Gastrocnemius medialis (tissue), 4 donors: Measurements from ENCODE around the gene ZNF580.

Source experiments
- CTCF ChIP-seq, 5 experiments: fragments of 450-650 bp in 3 of 5; fragments of 200-600 bp in 2 of 5; sonication (generic) in 2 of 5; IDR thresholded peaks in 4 of 5; conservative IDR thresholded peaks in 1 of 5; 1 replicate in 4 of 5; 2 replicates in 1 of 5; pipeline ENCODE4 v1.5.1; 2016 to 2019; ENCODE audit warnings: antibody characterized with exemption in 5 of 5, mild to moderate bottlenecking in 3 of 5, moderate library complexity in 3 of 5
- POLR2A ChIP-seq, 2 donors: fragments of 450-650 bp; IDR thresholded peaks; one replicate each; pipeline ENCODE4 v1.6.1; 2017; ENCODE audit warnings: antibody characterized with exemption in 2 of 2, mild to moderate bottlenecking in 2 of 2, moderate library complexity in 2 of 2

- no peak for TF ChIP-seq POLR2A (IDR thresholded peaks at IDR 0.05)
- no peak for TF ChIP-seq CTCF (IDR thresholded peaks at IDR 0.05 in 4 of 5, conservative IDR thresholded peaks at IDR 0.05 in 1 of 5)
Observed at GRCh38 chr19:55660404-55660803, 19.6 kb downstream of the ZNF580 start.
